ENCODE results near the gene NAV2. TPM values are rescaled to one million over a fixed set of nuclear protein-coding genes. Genes with fewer than 3 reads are reported as not detected.

The NAV2 gene
- total RNA-seq, 1 experiment from 2014 or later = 2.1 TPM

DNA sequence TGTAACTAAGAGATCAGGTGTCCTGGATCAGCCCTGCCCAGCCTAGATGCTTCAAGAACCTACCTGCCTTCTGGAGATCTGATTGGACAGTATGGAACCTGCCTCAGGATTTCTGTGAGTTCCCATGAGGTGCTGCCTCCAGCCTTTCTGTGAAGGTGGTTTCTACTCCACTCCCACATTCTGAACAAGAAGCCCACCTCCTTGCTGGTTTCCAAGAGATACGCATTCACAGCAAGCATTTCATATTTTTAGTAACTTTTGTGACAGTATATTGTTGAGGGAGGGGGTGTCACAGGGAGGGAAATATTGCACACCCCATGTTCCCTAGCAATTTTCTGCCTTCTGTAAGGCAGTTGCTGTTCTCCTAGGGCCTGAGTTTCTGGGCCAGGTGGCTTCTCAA, 204.4 kb downstream of the NAV2 start:
- no peaks in the 10 kb centered on the region for H3K36me3 ChIP-seq (ENCODE audit: control insufficient read depth in 1 of 2, insufficient read depth in 2 of 2, low read length in 2 of 2)
- H3K79me2 ChIP-seq (ENCODE audit: insufficient read depth, low read length) = no peaks in the 10 kb centered on the region
- H3K4me3 ChIP-seq (replicated peaks in 1 of 2; ENCODE audit: low read depth in 1 of 2, low read length in 2 of 2) = no peak overlapping the region
- H3K27ac ChIP-seq (ENCODE audit: low read depth, low read length) = no peak overlapping the region
- H2AFZ ChIP-seq (ENCODE audit: low read depth, low read length, poor library complexity, severe bottlenecking) = no peak overlapping the region
- no peak overlapping the region for H3K9ac ChIP-seq (ENCODE audit: low read length)
- DNase-seq (ENCODE audit: low read depth, low spot score) (no peak), ATAC-seq (no peak)
- intact Hi-C loops (cut with micrococcal nuclease) = no loop called here
- no peaks in the 10 kb centered on the region for H3K9me2 ChIP-seq (ENCODE audit: insufficient read depth)
- no peaks in the 10 kb centered on the region for H3K9me3 ChIP-seq (ENCODE audit: control insufficient read depth in 1 of 2, insufficient read depth in 1 of 2, low read depth in 1 of 2, low read length in 2 of 2)
- RAD21 ChIA-PET (ENCODE audit: low non-redundant PET in 1 of 2, low total read pairs in 2 of 2, uncharacterized antibody in 2 of 2, unreplicated experiment in 2 of 2) = no interaction called here
- H4K20me1 ChIP-seq (ENCODE audit: insufficient read depth) = no peaks in the 10 kb centered on the region
- no peak overlapping the region for H3K4me2 ChIP-seq (ENCODE audit: low read length)
- no TSS peak for BruUV-seq (replicated peaks)
- peaks cover 21% of the 10 kb centered on the region; the same call in 1 of the 2 replicates for H3K27me3 ChIP-seq (ENCODE audit: insufficient read depth, low read length)
- POLR2A ChIA-PET = no interaction called here
- CTCF ChIA-PET = no interaction called here
- TF ChIP-seq ZFX (IDR thresholded peaks at IDR 0.05) = no peak
- TF ChIP-seq, protein P1, sequence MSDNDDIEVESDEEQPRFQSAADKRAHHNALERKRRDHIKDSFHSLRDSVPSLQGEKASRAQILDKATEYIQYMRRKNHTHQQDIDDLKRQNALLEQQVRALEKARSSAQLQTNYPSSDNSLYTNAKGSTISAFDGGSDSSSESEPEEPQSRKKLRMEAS (IDR thresholded peaks at IDR 0.05) = no peak
- TF ChIP-seq POLR2AphosphoS5 (IDR thresholded peaks at IDR 0.05; ENCODE audit: low read depth, low read length) = no peak
- TF ChIP-seq SP1 (IDR thresholded peaks at IDR 0.05; ENCODE audit: low read depth) = no peak
- TF ChIP-seq EZH2 (IDR thresholded peaks at IDR 0.05) = no peak
- TF ChIP-seq CBX3 (IDR thresholded peaks at IDR 0.05; ENCODE audit: low read depth) = no peak
- TF ChIP-seq, protein P2, sequence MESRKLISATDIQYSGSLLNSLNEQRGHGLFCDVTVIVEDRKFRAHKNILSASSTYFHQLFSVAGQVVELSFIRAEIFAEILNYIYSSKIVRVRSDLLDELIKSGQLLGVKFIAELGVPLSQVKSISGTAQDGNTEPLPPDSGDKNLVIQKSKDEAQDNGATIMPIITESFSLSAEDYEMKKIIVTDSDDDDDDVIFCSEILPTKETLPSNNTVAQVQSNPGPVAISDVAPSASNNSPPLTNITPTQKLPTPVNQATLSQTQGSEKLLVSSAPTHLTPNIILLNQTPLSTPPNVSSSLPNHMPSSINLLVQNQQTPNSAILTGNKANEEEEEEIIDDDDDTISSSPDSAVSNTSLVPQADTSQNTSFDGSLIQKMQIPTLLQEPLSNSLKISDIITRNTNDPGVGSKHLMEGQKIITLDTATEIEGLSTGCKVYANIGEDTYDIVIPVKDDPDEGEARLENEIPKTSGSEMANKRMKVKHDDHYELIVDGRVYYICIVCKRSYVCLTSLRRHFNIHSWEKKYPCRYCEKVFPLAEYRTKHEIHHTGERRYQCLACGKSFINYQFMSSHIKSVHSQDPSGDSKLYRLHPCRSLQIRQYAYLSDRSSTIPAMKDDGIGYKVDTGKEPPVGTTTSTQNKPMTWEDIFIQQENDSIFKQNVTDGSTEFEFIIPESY (IDR thresholded peaks at IDR 0.05; ENCODE audit: extremely low read depth, insufficient replicate concordance, low read length) = no peak
- no peak for TF ChIP-seq JUND (IDR thresholded peaks at IDR 0.05)
- no peak for TF ChIP-seq ZNF274 (IDR thresholded peaks at IDR 0.05; ENCODE audit: low read depth, low read length)
- TF ChIP-seq CEBPB (IDR thresholded peaks at IDR 0.05; ENCODE audit: low read depth) = no peak
- peaks cover 0 to 11% of the 10 kb centered on the region in 2 experiments; a peak in 1 of 4 replicates for H3K4me1 ChIP-seq (ENCODE audit: control insufficient read depth in 1 of 2, insufficient read depth in 2 of 2, low read length in 2 of 2)

All from HCT116 (cell line).